Measurements from ENCODE around the gene MAP2K5.

Gene MAP2K5

GRCh38 chr15:67678993-67679392 lies 136.5 kb downstream of the MAP2K5 start:
- DNase-seq, result no peak

- DNase-seq, result no peak
Observed at GRCh38 chr15:67680641-67681040, 138.1 kb downstream of the MAP2K5 start.

- DNase-seq, result no peak
Observed at GRCh38 chr15:67685008-67685599, 142.6 kb downstream of the MAP2K5 start.

DNA sequence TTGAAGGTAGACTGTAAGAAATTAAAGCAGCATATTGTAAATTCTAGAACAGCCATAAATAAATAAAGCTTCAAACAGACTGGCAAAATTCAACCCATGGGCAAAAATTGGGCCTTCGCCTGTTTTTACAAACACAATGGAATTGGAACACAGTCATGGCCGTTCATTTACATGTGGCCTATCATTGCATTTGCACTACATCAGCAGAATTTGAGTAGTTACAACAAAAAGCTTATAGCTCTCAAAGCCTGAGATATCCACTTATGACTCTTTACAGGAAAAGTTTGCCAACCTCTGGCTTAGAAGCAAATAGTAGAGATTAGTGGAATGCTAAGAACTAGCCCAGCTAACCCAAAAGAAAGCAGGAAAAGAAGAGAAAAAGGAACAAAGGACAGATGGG lies 143.2 kb downstream of the MAP2K5 start:
- no peak for DNase-seq

DNA sequence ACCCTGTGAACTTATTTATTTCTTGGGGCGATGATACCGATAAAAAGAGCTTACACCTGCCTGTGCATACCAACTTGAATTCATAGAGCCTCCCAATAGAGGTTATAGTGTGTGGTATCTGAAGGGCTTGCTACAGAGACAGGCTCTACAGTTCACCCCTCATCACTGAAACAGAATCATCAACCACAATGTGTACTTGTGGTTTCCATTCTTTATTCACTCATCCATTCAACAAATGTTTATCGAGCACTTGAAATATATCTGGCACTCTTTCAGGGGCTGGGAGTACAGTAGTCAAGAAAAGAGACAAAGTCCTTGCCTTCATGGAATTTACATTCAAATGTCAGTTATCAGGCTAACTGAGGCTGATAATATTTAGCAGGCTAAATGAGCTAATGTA lies 148.4 kb downstream of the MAP2K5 start:
- no peak for DNase-seq

DNA sequence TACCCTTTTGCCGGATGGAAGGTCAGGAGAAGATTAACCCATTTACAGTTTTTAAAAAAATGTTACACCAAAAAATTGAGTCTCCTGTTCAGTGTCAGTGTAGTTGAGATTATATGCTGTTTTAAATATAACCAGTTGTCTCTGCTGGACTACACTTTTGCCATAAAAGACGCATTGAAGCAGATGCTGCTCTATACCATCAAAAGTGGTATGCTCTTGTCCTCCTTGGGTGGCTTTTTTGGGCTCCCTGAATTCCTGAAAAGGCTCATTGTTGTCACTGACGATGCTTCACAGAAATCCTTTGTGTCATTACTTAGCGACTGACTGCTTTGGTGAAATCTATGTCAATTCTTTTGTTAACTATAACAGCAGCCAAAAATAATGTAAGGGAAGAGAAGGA lies 148.9 kb downstream of the MAP2K5 start:
- DNase-seq, result no peak

DNA sequence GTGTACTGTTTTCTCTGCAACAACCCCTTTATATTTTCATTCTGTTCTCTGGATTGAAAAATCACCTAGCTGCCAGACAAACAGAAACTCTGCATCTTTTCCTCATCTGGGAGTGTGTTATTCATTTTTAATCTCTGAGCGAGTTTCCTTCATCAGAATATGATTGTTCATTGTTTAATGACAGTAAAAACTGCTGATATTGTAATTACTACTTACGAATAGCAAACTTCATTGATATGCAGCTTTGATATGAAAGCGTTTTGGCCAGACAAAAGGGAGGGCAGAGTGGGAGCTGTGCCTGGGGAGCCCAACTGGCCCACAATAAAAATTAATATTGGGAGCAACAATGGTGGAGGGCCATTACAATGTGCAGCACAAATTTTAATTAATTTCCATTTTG lies 150.1 kb downstream of the MAP2K5 start:
- no peak for DNase-seq

DNA sequence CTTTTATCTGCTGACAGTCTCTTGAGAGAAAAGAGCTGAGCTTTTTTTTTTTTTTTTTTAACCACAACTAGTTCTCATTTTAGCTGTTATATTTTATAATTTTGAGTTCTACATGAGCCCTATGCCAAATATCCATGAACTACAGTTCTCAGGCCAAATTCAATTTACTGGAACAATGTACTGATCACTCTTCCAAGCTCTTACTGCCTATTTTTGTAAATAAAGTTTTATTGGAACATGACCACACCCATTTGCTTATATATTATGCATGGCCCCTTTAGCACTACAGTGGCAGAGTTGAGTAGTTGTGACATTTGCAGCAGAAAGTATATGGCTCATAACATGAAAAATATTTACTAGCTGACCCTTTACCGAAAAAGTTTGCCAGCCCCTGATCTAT lies 153.6 kb downstream of the MAP2K5 start:
- no peak for DNase-seq

DNA sequence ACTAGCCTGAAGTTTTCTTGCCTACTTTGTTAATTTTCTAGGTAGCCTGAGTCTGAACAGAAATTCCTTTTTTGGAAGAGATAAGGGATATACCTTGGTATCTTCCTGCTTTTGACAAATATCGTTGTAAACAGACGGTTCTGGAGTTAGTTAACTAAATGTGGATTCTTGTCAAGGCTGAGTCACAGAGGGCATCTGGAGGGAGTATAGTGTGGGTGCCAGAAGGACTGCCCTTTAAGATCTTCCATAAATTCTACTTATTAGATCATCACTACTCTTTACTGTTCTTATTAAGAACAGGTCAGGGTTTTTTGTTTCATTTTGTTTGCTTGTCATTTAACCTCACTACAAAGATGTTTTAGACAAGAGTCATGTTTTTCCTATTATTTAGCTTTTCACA lies 157.5 kb downstream of the MAP2K5 start:
- DNase-seq, result no peak

GRCh38 chr15:67701669-67702068 lies 159.2 kb downstream of the MAP2K5 start:
- no peak for DNase-seq

DNA sequence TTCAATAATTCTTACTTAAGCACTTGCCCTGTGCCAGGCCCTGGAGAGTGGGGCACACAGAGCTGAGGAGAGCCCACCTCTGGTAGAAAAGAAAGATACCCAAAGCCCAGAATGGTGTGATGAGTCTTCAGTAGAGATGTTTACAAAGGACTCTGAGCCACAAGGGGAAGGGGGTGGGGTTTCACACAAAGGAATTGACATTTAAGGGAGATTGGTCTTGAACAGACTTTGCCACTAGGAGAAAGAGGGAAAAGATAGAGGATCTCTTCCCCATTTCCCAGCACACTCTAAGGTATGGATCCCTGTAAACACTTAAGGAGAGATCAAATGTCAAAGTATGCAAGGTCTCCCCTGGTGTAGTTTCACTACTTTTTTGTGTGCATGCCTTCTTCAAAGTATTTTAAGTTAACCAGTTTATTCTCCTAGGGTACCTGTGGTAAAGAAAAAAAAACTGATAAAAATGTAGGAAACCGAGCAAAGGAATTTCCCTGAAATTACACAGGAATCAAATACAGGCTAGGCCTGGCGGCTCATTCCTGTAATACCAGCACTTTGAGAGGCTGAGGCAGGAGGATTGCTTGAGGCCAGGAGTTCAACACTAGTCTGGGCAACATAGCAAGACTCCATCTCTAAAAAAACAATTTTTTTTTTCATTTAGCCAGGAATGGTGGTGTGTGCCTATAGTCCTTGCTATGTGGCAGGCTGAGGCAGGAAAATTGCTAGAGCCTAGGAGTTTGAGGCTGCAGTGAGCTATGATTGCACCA lies 165.2 kb downstream of the MAP2K5 start:
- no peak for DNase-seq

DNA sequence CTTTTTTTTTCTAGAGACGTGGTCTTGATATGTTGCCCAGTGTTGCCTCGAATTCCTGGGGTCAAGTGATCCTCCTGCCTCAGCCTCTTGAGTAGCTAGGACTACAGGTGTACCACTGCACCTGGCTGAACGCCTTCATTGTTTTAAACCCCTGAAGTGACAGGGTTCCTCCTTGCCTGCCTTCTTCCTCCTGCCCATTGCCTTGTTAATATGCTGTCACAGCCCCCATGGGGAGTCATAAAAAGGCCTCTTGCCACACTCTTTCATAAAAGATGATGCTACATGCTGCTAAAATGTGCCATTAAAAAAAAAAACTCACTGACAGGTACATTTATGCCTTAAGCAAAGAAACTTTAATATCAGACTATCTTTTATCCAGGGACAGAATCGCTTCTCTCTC lies 166.0 kb downstream of the MAP2K5 start:
- no peak for DNase-seq

- DNase-seq, result peak; percentile 17
Observed at GRCh38 chr15:67715170-67715569, 172.7 kb downstream of the MAP2K5 start.

- no peak for DNase-seq
Observed at GRCh38 chr15:67716171-67716570, 173.7 kb downstream of the MAP2K5 start.

GRCh38 chr15:67717776-67718175 lies 175.3 kb downstream of the MAP2K5 start:
- DNase-seq, result no peak

DNA sequence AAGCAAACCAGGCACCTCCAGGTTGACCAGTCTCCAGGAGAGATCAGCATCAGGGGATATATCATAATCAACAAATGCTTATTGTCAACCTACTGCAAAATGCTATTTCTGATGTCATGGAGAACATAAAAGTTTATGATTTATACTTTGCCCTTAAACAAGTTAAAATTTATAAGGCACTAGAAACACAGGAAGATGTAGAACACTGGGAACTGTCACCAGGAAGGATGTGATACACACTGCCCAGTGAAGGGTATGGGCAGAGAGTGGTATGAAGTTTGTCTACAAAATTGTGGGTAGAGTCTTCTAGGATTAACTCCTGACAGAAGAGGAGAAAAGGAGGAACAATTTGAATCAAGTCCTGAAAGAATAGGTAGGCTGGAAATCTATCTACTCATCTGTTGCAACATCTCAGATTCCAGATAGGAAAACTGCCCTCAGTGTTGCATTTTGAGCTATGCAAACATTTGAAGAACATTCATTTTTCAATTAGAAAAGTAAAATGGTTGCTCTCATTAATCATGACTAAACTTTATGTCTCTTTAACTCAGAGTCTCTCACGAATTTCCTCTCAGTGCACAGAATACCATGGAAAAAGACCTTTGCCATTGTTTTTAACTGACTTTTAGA lies 176.9 kb downstream of the MAP2K5 start:
- DNase-seq, result no peak

DNA sequence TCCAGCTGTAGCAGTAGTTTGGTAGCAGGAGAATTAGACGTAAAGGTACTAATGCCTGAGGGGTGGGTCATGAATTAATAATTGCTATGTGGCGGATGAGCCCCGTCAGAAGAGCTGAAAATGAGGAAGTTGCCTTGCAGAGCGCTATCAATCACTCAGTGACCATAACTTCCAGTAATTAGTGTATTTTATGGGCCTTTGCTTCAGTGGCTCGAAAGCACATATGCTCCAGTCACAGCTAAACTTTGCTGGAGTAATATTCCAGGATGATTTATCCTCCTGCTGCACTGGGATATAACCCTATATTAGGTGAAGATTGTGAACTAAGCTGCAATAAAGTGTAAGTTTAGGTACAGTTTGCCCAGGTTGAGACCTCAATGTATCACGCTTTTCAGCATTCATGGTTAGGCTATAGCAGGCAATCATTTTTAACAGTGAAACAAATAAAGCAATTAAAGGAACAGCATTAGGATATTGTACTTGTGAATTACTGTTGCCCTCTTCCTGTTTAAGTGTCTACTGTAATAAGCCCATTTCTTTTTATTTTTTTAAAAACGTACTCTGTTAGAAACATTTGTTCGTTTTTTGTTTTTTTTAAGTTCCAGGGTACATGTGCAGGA lies 178.2 kb downstream of the MAP2K5 start:
- no peak for DNase-seq

DNA sequence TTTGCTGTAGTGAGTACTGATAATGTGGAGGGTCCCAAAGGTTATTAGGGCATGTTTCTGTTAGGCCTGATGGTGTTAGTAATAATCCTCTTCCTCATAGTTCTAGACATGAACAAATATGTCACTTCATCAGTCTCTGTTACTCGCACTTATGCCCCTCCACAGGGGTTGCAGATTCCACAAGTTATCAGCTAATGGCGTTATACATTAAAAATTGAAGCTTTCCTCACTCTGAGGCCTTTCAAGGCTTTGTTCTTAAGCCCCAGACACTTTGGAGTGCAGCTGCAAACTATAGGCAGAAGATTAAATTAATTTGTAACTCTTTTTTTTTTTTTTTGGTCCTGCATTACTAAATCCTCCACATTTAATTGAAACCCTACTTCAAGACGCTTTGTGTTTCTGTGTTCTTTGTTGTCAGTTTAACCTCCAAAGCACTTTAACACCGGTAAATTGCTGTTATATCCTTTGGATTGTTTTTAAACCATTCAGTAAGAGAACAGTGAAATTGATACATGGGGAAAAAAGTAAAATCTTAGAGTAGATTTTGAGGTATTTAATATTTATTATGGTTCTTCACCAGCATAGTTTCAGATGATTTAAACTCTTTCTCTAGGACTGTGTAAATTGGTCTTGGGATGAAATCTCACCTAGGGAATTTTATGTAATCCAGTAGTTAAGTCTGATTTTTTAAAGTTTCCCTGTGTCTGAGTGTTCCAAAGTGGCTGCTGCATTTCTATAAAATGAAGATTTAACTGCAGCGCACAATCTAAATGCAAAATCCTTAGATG lies 179.7 kb downstream of the MAP2K5 start:
- no peak for DNase-seq

GRCh38 chr15:67723294-67724024 lies 181.0 kb downstream of the MAP2K5 start:
- no peak for DNase-seq

GRCh38 chr15:67724691-67725375 lies 182.3 kb downstream of the MAP2K5 start:
- no peak for DNase-seq

DNA sequence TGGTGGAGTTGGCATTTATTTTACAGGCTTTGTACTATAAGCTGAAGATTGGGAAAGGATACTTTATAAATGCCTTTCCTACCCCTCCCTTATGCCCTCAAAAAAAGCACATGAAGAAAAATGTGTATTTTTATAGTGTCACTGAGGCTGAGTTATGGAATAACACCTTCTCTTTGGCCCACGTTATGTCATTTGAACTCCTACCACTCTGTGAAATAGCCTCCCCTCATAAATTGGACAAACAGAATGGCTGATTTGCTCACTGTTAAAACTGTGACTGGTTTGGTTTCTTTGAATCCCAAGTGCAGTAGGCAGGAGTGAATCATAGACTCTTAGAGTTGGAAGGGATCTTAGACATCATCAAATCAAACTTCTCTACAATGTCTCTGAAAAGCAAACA lies 187.6 kb downstream of the MAP2K5 start:
- no peak for DNase-seq
